Sigmoid colon (tissue), 7 donors: ENCODE results near the gene PADI1. TPM values are rescaled to one million over a fixed set of nuclear protein-coding genes. Genes with fewer than 3 reads are reported as not detected.

Experiments
- DNase-seq: peaks from one replicate; pipeline ENCODE4 v3.0.0-alpha.2; 2019
- H3K27ac ChIP-seq, 4 donors: fragments of 200-600 bp; sonication (generic); one replicate each; pipeline ENCODE4 v1.5.1; 2016 to 2019; ENCODE audit warnings: mild to moderate bottlenecking in 1 of 4
- H3K27me3 ChIP-seq, 3 donors: fragments of 200-600 bp; sonication (generic); one replicate each; pipeline ENCODE4 v1.5.1; 2019; ENCODE audit warnings: mild to moderate bottlenecking in 1 of 3
- H3K36me3 ChIP-seq, 4 donors: fragments of 200-600 bp; sonication (generic); one replicate each; pipeline ENCODE4 v1.5.1; 2016 to 2019
- H3K4me1 ChIP-seq, 4 donors: fragments of 200-600 bp; sonication (generic); one replicate each; pipeline ENCODE4 v1.5.1; 2017 to 2019
- H3K4me3 ChIP-seq, 4 donors: fragments of 200-600 bp; sonication (generic); one replicate each; pipeline ENCODE4 v1.5.1; 2017 to 2019; ENCODE audit warnings: mild to moderate bottlenecking in 2 of 4, moderate library complexity in 1 of 4
- H3K9me3 ChIP-seq, 4 donors: fragments of 200-600 bp in 3 of 4; sonication (generic) in 3 of 4; one replicate each; pipeline versions ENCODE4 v1.5.1 to v1.6.1; 2013 to 2019
- EP300 ChIP-seq, 4 donors: sonication (generic); formaldehyde crosslinking; IDR thresholded peaks; one replicate each; pipeline ENCODE4 v1.6.1; 2017; ENCODE audit warnings: antibody characterized with exemption in 4 of 4
- POLR2A ChIP-seq, 2 donors: fragments of 450-650 bp; IDR thresholded peaks; one replicate each; pipeline ENCODE4 v1.6.1; 2016; ENCODE audit warnings: antibody characterized with exemption in 2 of 2, mild to moderate bottlenecking in 2 of 2, moderate library complexity in 2 of 2
- POLR2AphosphoS5 ChIP-seq, 4 donors: sonication (generic); formaldehyde crosslinking; IDR thresholded peaks; one replicate each; pipeline ENCODE4 v1.6.1; 2017; ENCODE audit warnings: antibody characterized with exemption in 4 of 4
- WGBS, 2 donors: extraction: QIAGEN DNeasy Blood & Tissue Kit; methylation state at CpG; one replicate each; pipeline ENCODE4 v1.1.7; 2013; 5-methylcytosine and 5-hydroxymethylcytosine counted together
- intact Hi-C: fragments of 100-400 bp; cut with DNase I; formaldehyde crosslinking; loops from one replicate; pipeline ENCODE4 v1.15.1; 2023
- polyA plus RNA-seq, 3 donors: library from polyadenylated mRNA; stranded (reverse); fragments of 200-250 nt; gene quantifications; one replicate each; pipeline ENCODE4 v1.2.3, GENCODE V29; 2013
- total RNA-seq, 4 donors: library from RNA; depleted of rRNA; stranded (reverse); fragments of >200 nt; gene quantifications; one replicate each; pipeline ENCODE4 v1.1.0, GENCODE V29; 2016
- TF ChIP-seq, protein P1 (sequence below), 4 experiments: fragments of 450-650 bp in 3 of 4; fragments of 200-600 bp in 1 of 4; IDR thresholded peaks; one replicate each; pipeline ENCODE4 v1.5.1; 2016 to 2019; ENCODE audit warnings: antibody characterized with exemption in 4 of 4, mild to moderate bottlenecking in 3 of 4, moderate library complexity in 2 of 4
- donor health status: healthy with polysubstance abuse.
- donor health status: Bipolar disorder and iron deficiency.
- donor health status: healthy.

PADI1 gene
- total and polyA plus RNA-seq, 7 donors, result under 0.01 to 0.92 (median 0.63) TPM; not detected in 4

DNA sequence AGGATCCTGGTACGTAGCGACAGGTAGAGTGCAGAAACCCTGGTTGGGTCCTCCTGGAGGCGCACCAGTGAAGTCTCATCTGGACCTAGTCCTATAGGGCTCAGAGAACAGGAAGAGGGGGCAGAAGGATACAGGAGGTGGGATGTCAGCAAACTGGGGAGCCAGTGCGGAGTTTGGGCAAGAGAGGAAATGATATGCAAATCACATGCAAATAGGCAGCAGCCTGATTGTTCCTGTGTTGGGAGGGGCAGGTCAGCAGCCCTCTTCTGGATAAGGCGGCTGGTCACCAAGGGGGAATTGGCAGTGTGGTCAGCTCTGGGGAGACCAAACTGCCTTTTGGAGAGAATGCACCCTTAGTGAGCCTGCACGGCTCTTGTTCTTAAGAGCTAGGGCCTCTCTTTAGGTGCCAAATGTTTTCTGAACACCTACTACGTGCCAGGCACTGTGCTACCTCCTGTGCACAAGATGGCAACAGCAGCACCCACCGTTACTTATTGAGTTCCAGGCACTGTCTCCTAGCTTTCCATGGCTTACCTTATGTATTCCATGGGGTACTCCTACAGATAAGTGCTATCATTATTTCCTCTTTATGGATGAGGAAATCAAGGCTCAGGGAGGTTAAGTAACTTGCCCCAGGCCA, 25.9 kb downstream of the PADI1 start:
- Histone ChIP-seq H3K4me3 (no peak overlapping the region), H3K27me3 (no peaks in the 10 kb centered on the region), H3K27ac (no peak overlapping the region), H3K4me1 (peaks cover 0 to 16% (median 13%) of the 10 kb centered on the region in 4 donors), H3K36me3 (no peaks in the 10 kb centered on the region), H3K9me3 (no peaks in the 10 kb centered on the region)
- intact Hi-C loops, result no loop called here
- whole genome bisulfite sequencing, 2 donors, result 83 to 86% methylated on average over 8 of the region's 8 CpGs
- no peak for DNase-seq
- TF ChIP-seq, protein P1, sequence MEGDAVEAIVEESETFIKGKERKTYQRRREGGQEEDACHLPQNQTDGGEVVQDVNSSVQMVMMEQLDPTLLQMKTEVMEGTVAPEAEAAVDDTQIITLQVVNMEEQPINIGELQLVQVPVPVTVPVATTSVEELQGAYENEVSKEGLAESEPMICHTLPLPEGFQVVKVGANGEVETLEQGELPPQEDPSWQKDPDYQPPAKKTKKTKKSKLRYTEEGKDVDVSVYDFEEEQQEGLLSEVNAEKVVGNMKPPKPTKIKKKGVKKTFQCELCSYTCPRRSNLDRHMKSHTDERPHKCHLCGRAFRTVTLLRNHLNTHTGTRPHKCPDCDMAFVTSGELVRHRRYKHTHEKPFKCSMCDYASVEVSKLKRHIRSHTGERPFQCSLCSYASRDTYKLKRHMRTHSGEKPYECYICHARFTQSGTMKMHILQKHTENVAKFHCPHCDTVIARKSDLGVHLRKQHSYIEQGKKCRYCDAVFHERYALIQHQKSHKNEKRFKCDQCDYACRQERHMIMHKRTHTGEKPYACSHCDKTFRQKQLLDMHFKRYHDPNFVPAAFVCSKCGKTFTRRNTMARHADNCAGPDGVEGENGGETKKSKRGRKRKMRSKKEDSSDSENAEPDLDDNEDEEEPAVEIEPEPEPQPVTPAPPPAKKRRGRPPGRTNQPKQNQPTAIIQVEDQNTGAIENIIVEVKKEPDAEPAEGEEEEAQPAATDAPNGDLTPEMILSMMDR (IDR thresholded peaks at IDR 0.05), result no peak
- TF ChIP-seq POLR2A (IDR thresholded peaks at IDR 0.05), result no peak

DNA sequence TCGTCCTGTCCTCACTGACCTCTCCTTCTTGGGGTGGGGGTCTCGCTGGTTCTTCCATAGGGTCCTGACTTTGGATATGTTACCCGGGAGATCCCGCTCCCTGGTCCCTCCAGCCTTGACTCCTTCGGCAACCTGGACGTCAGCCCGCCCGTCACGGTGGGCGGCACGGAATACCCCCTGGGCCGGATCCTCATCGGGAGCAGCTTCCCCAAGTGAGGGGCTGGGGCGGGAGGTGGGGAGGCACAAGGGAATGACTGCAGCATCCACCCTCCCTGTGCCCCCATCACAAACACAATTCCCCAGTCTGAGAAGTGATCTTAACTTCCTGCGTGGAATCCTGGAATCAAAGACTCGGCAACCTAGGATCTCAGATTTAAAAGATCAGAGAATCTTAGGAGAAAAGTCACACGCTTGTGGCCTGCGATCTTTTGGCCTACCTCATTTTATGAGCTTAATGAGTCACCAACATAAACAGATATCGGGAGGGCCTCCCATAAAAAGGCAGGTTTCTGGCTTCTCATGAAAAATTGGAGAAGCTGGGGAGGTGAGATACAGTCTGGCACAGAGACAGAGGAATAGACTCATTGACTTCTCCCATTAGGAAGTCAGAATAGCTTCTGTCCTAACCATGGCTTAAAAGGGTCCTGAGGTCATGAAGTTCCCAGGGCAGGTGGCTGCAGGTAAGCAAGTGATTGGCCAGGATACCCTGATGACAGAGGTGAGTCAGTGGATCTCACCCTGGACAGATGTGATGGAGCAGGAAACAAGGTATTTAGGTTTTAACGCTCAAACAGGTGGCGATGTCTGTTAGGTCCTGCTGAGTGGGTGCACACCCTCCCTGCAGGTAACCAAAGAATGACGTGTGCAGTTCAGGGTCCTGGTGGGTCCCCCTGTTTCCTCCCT, 28.1 kb downstream of the PADI1 start:
- Histone ChIP-seq H3K9me3 (no peaks in the 10 kb centered on the region), H3K4me3 (no peak overlapping the region), H3K27me3 (no peaks in the 10 kb centered on the region), H3K4me1 (peaks cover 0 to 16% (median 13%) of the 10 kb centered on the region in 4 donors), H3K27ac (peak overlapping the region in 3 of 4 donors; percentile 8 to 53 (median 27)), H3K36me3 (no peaks in the 10 kb centered on the region)
- intact Hi-C loops, result no loop called here
- TF ChIP-seq POLR2AphosphoS5 (IDR thresholded peaks at IDR 0.05), result no peak
- no peak for TF ChIP-seq EP300 (IDR thresholded peaks at IDR 0.05)
- TF ChIP-seq, protein P1 (IDR thresholded peaks at IDR 0.05), result no peak
- TF ChIP-seq POLR2A (IDR thresholded peaks at IDR 0.05), result no peak
- WGBS, 2 donors, result 17 to 62% methylated on average over 22 of the region's 22 CpGs
- no peak for DNase-seq

DNA sequence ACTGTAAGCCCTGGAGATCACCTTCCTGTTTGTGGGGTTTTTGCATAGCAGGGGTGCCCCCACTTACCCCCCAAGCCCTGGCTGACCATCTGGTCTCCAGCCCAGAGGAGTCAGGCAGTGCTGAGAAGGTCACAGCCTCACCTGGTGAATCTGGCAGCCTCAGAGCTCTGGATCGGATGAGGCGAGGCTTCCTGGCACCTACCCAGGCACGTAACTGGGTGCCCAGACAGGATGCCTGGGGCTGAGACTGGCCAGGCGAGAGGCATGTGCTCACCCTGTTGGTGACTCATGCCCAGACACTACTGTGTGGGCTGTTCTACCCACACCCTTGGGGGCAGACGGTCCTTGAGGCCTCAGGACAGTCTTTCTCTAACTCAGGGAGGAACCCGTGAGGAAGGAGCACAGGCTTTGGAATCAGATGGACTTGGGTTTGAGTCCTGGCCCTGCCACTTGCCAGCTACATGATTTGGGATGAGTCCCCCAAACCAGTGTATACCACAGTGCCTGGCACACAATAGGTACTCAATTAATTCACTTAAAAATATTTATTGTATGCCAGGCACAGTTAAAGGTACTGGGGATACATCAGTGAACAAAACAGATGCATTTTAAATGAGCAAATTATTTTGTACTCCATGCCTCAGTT, 28.9 kb downstream of the PADI1 start:
- no peaks in the 10 kb centered on the region for H3K36me3 ChIP-seq
- intact Hi-C loops, result no loop called here
- TF ChIP-seq EP300 (IDR thresholded peaks at IDR 0.05) (peak in 1 of 4 donors; percentile 31), POLR2A (IDR thresholded peaks at IDR 0.05) (no peak), POLR2AphosphoS5 (IDR thresholded peaks at IDR 0.05) (peak in 3 of 4 donors; percentile 19 to 77 (median 53))
- TF ChIP-seq, protein P1 (IDR thresholded peaks at IDR 0.05), result no peak
- H3K27me3 ChIP-seq, result no peaks in the 10 kb centered on the region
- peak overlapping the region in 3 of 4 donors; percentile 8 to 53 (median 26) for H3K27ac ChIP-seq
- H3K4me3 ChIP-seq, result no peak overlapping the region
- 4 to 47% methylated on average over 6 of the region's 6 CpGs for WGBS, 2 donors
- H3K4me1 ChIP-seq, result peaks cover 0 to 16% (median 13%) of the 10 kb centered on the region in 4 donors
- no peaks in the 10 kb centered on the region for H3K9me3 ChIP-seq
- DNase-seq, result no peak

DNA sequence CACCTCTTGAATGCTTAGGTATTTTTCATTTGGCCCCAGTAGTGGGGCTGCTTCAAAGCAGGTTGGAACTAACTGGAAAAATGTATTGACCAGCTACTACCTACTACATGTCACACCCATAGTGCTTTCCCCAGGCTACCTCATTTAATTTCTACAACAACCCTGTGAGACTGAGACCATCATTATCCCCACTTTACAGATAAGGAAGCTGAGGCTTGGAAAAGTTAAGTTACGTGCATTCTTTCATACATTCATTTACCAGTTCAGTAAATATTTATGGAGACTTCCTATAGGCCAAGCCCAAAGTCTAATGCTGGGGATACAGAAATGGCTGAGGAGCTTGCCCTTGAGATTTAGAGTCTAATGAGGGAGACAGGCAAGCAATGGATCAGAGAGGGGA, 29.5 kb downstream of the PADI1 start:
- intact Hi-C loops, result no loop called here

More for the DNA sequence above, 29.5 kb downstream of the PADI1 start:
- H3K27me3 ChIP-seq, result no peaks in the 10 kb centered on the region
- peaks cover 0 to 16% (median 13%) of the 10 kb centered on the region in 4 donors for H3K4me1 ChIP-seq
- 61 to 84% methylated on average over 1 of the region's 1 CpG for WGBS, 2 donors
- peak overlapping the region in 1 of 4 donors; percentile 53 for H3K27ac ChIP-seq
- DNase-seq, result no peak
- TF ChIP-seq POLR2AphosphoS5 (IDR thresholded peaks at IDR 0.05), result no peak
- TF ChIP-seq, protein P1 (IDR thresholded peaks at IDR 0.05), result no peak
- TF ChIP-seq EP300 (IDR thresholded peaks at IDR 0.05), result no peak
- TF ChIP-seq POLR2A (IDR thresholded peaks at IDR 0.05), result no peak
- no peaks in the 10 kb centered on the region for H3K9me3 ChIP-seq
- no peak overlapping the region for H3K4me3 ChIP-seq
- no peaks in the 10 kb centered on the region for H3K36me3 ChIP-seq
